ENCODE measurements around the gene TCERG1.

GRCh38 chr5:146450002-146450401 lies 2.9 kb downstream of the TCERG1 start:
- TF ChIP-seq SP1 (IDR thresholded peaks at IDR 0.05) (no peak), TARDBP (IDR thresholded peaks at IDR 0.05) (no peak), L3MBTL2 (conservative IDR thresholded peaks at IDR 0.05) (no peak), FOXA1 (IDR thresholded peaks at IDR 0.05) (no peak), ARNT (IDR thresholded peaks at IDR 0.05) (no peak)
